Brain microvascular endothelial cell (primary cell): ENCODE data around the gene IL31.

Experiments used
- DNase-seq: peaks from one replicate; pipeline ENCODE4 v3.0.0-alpha.2; 2020
- H3K27ac ChIP-seq: fragments of 250-450 bp; sonication (Bioruptor Pico); 2 replicates; pipeline ENCODE4 v1.5.1; 2020; ENCODE audit warnings: mild to moderate bottlenecking, moderate library complexity
- H3K27me3 ChIP-seq: fragments of 250-450 bp; sonication (Bioruptor Pico); replicated peaks from 2 replicates; pipeline ENCODE4 v1.5.1; 2020; ENCODE audit warnings: mild to moderate bottlenecking
- H3K36me3 ChIP-seq: fragments of 250-450 bp; sonication (Bioruptor Pico); replicated peaks from 2 replicates; pipeline ENCODE4 v1.5.1; 2020; ENCODE audit warnings: mild to moderate bottlenecking
- H3K4me3 ChIP-seq: 2 replicates; pipeline ENCODE4 v1.5.1; 2011; ENCODE audit warnings: low read depth, mild to moderate bottlenecking, control low read depth, low read length, moderate library complexity
- in situ Hi-C: cut with HindIII; loops from 2 replicates; pipeline ENCODE4 v1.10.0; 2017; ENCODE audit warnings: low sequenced_read_pairs, low pct_ligation_motif_present
- TF ChIP-seq, protein P1 (sequence below): IDR thresholded peaks from 2 replicates; pipeline ENCODE4 v1.5.1; 2011; ENCODE audit warnings: low read depth, mild to moderate bottlenecking, moderate library complexity, low read length, control low read depth, inconsistent platforms; ENCODE audit errors: missing control alignments

The IL31 gene

DNA sequence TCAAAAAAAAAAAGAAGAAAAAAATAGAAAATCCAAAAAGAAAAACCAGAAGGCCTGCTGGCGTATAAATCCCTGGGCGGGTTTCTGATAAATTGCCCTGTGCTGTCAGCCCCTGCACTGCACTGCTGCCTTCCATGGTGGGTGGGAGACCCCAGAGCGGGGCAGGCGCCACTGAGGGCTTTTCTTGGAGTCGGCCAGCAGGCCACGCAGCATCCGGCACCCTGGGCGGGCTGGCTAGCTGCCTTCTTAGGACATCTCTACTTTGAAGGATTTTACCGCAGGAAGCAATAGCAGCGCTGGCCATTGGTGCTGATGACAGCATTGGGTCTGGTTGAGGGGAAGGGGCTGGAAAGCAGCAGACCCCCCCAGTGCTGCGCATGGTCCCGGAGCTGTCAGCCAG lies 29.1 kb downstream of the IL31 start:
- Histone ChIP-seq H3K36me3 (peaks cover 33% of the 10 kb centered on the region), H3K27me3 (no peaks in the 10 kb centered on the region), H3K4me3 (no peak overlapping the region), H3K27ac (no peak overlapping the region)
- no peak for DNase-seq
- TF ChIP-seq, protein P1, sequence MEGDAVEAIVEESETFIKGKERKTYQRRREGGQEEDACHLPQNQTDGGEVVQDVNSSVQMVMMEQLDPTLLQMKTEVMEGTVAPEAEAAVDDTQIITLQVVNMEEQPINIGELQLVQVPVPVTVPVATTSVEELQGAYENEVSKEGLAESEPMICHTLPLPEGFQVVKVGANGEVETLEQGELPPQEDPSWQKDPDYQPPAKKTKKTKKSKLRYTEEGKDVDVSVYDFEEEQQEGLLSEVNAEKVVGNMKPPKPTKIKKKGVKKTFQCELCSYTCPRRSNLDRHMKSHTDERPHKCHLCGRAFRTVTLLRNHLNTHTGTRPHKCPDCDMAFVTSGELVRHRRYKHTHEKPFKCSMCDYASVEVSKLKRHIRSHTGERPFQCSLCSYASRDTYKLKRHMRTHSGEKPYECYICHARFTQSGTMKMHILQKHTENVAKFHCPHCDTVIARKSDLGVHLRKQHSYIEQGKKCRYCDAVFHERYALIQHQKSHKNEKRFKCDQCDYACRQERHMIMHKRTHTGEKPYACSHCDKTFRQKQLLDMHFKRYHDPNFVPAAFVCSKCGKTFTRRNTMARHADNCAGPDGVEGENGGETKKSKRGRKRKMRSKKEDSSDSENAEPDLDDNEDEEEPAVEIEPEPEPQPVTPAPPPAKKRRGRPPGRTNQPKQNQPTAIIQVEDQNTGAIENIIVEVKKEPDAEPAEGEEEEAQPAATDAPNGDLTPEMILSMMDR, result no peak
- in situ Hi-C loops, result no loop called here

DNA sequence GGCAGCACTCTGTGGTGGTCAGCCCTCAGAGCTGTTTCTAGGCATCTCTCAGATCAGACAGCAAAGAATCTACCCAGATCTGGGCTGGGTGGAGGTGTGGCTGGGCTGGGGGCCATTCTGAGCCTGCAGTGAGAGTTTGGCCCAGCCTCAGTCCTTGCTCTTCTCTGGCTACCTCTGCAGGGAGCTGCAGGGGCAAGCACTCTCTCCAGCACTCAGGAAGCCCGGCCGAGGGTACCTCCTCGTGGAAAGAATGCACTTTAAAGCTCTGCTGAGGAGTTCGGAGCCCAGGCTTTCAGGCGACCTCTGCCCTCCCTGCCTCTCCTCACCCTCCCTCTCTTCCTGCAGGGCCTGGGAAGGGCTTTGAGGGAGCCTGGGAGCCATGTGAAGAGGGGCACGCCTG lies 31.2 kb downstream of the IL31 start:
- Histone ChIP-seq H3K36me3 (peaks cover 51% of the 10 kb centered on the region), H3K27me3 (no peaks in the 10 kb centered on the region), H3K4me3 (no peak overlapping the region), H3K27ac (no peak overlapping the region)
- in situ Hi-C loops, result no loop called here
- TF ChIP-seq, protein P1, result no peak
- no peak for DNase-seq

DNA sequence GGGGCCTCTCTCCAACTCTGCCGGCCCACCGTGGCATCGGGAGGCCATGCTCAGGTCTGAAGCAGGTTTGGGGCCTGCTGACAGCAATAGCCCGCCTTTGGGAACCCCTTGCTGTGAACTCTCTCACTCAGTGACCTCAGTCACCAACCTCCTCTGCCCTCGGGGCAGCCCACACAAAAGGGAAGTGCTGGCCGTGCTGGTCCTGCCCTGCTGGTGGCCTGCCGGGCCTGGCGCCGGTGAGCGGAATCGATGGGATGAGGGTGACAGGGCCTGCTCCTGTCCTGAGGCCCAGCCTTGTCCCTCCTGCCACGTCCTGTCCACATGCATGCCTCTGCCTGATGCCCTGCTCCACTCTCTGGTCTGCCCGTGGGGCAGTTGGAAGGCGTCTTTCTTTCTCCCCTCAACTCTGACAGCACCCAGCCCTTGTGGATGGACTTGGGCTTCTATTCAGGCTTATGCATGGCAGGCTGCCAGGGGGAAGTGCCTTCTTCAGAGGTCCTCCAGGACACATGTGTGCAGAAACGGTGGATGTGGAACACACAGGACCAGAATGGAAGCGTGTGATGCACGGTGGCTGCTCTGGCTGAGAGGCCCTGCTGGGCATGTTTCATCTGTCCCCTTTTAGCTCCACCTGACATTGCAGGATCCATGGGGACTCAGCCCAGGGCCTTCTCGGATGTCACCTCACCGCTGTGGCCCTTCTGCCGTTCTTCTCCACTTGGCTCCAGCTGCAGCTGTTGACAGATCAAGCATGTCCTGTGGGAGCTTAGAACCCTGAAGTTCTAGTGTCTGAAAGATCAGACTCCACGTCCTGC lies 31.9 kb downstream of the IL31 start:
- TF ChIP-seq, protein P1, result no peak
- in situ Hi-C loops, result no loop called here

DNA sequence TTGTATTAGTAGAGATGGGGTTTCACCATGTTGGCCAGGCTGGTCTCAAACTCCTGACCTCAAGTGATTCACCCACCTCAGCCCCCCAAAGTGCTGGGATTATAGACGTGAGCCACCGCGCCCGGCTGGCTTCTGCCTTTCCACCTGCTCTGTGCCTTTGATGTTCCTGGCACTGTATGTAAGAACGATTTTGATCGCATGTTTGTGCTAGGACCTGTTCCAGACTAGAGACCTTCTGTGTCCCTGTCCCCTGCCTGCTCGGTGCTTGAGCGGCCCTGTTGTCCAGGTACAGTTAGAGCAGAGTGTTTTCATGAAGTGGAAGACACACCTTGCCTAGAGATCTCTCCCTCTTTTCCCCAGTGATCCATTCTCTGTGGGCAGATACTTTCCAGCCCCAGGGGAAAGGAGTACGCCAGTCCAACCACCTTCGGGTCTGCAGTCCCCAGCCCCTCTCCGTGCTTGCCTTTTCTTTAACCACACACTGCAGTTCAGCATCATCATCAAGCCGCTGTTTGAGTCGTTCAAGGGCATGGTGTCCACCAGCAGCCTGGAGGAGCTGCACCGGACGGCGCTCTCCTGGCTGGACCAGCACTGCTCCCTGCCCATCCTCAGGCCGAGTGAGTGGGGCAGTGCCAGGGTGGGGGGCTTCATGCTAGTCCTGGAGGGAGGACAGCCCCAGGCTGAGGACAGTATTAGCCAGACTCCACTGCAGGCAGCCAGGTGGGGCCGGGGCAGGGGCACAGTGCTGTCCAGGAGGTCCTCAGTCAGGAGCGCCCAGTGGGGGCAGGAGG lies 33.4 kb downstream of the IL31 start:
- TF ChIP-seq, protein P1, result no peak
- Histone ChIP-seq H3K27ac (no peak overlapping the region), H3K4me3 (no peak overlapping the region), H3K27me3 (no peaks in the 10 kb centered on the region), H3K36me3 (peaks cover 62% of the 10 kb centered on the region)
- no peak for DNase-seq
- in situ Hi-C loops, result no loop called here

More for the DNA sequence above, 31.9 kb downstream of the IL31 start:
- no peaks in the 10 kb centered on the region for H3K27me3 ChIP-seq
- H3K4me3 ChIP-seq, result no peak overlapping the region
- H3K27ac ChIP-seq, result no peak overlapping the region
- H3K36me3 ChIP-seq, result peaks cover 57% of the 10 kb centered on the region
- no peak for DNase-seq

DNA sequence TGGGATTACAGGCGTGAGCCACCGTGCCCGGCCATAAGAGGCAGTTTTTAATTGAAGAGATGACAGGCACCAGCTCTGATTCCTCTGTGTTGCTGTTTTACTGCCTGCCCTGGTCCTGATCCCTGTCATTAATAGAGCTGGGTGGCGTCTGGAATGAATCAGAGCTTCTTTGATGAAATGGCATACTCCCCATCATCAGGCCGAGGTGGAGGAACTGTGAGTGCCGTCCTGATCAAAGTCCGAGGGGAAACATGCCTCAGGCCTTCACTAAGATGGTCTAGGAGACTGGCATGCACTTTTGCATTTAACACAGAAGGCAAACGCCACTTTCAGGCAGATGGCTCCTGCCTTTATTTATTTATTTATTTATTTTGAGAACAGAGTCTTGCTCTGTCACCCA lies 34.1 kb downstream of the IL31 start:
- Histone ChIP-seq H3K27me3 (no peaks in the 10 kb centered on the region), H3K36me3 (peaks cover 69% of the 10 kb centered on the region), H3K27ac (no peak overlapping the region), H3K4me3 (no peak overlapping the region)
- TF ChIP-seq, protein P1, result no peak
- in situ Hi-C loops, result no loop called here
- no peak for DNase-seq
